Right atrium auricular region (tissue), 2 donors: Measurements from ENCODE around the gene IQGAP2. TPM values are rescaled to one million over a fixed set of nuclear protein-coding genes. Genes with fewer than 3 reads are reported as not detected.
"Not testable (repeated sequence)": the region's sequence is repeated elsewhere in the genome, so short reads cannot be mapped to it uniquely, and the experiment has no call there.

Source experiments
- DNase-seq: peaks from one replicate; pipeline ENCODE4 v3.0.0-alpha.2; 2019; ENCODE audit warnings: low spot score
- H3K27ac ChIP-seq, 2 donors: fragments of 200-600 bp; sonication (generic); 1 replicate in 1 of 2; 2 replicates in 1 of 2; pipeline ENCODE4 v1.5.1; 2016 to 2019
- H3K27me3 ChIP-seq, 2 donors: fragments of 200-600 bp; sonication (generic); one replicate each; pipeline versions ENCODE4 v1.5.1 to v1.6.0; 2017 to 2019
- H3K36me3 ChIP-seq: fragments of 200-600 bp; sonication (generic); one replicate; pipeline ENCODE4 v1.5.1; 2016
- H3K4me1 ChIP-seq, 2 donors: fragments of 200-600 bp; sonication (generic); one replicate each; pipeline versions ENCODE4 v1.5.1 to v1.6.0; 2017 to 2019
- H3K4me3 ChIP-seq, 2 donors: fragments of 200-600 bp; sonication (generic); 1 replicate in 1 of 2; 2 replicates in 1 of 2; pipeline ENCODE4 v1.5.1; 2017 to 2019; ENCODE audit warnings: mild to moderate bottlenecking in 1 of 2, moderate library complexity in 1 of 2
- H3K9me3 ChIP-seq, 2 donors: fragments of 200-600 bp; sonication (generic); one replicate each; pipeline ENCODE4 v1.5.1; 2019
- total RNA-seq, 2 donors: library from RNA; depleted of rRNA; stranded (reverse); fragments of >200 nt; gene quantifications; one replicate each; pipeline ENCODE4 v1.1.0, GENCODE V29; 2016
- TF ChIP-seq, protein P1 (sequence below), 2 donors: fragments of 200-600 bp; sonication (generic); IDR thresholded peaks; one replicate each; pipeline ENCODE4 v1.5.1; 2019; ENCODE audit warnings: antibody characterized with exemption in 2 of 2

IQGAP2 gene
- total RNA-seq, 2 donors from 2014 or later, result 5.4 to 12.3 TPM

DNA sequence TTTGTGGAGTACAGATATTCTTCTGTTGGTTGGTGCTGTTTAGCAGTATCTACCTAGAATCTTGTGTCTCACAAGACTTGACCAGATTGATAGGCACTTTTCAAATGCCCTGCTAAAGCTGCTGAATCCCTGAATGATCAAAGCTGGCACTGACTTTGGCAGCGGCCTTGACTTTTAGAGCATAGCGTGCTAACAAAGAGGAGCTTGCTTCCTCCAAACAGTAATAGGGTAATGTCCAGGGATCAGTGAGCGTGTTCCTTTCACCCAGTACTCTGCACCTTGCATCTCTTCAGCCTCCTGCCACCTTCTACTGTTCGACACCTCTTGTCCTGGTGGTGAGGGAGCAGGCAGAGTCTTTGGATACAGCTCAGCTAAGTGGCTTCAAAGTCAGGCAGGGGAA lies 100.8 kb downstream of the IQGAP2 start:
- Histone ChIP-seq H3K4me1 (no peaks in the 10 kb centered on the region), H3K27ac (no peak overlapping the region), H3K36me3 (no peaks in the 10 kb centered on the region), H3K4me3 (no peak overlapping the region), H3K27me3 (no peaks in the 10 kb centered on the region), H3K9me3 (no peaks in the 10 kb centered on the region)
- no peak for DNase-seq
- TF ChIP-seq, protein P1, sequence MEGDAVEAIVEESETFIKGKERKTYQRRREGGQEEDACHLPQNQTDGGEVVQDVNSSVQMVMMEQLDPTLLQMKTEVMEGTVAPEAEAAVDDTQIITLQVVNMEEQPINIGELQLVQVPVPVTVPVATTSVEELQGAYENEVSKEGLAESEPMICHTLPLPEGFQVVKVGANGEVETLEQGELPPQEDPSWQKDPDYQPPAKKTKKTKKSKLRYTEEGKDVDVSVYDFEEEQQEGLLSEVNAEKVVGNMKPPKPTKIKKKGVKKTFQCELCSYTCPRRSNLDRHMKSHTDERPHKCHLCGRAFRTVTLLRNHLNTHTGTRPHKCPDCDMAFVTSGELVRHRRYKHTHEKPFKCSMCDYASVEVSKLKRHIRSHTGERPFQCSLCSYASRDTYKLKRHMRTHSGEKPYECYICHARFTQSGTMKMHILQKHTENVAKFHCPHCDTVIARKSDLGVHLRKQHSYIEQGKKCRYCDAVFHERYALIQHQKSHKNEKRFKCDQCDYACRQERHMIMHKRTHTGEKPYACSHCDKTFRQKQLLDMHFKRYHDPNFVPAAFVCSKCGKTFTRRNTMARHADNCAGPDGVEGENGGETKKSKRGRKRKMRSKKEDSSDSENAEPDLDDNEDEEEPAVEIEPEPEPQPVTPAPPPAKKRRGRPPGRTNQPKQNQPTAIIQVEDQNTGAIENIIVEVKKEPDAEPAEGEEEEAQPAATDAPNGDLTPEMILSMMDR (IDR thresholded peaks at IDR 0.05), result no peak

DNA sequence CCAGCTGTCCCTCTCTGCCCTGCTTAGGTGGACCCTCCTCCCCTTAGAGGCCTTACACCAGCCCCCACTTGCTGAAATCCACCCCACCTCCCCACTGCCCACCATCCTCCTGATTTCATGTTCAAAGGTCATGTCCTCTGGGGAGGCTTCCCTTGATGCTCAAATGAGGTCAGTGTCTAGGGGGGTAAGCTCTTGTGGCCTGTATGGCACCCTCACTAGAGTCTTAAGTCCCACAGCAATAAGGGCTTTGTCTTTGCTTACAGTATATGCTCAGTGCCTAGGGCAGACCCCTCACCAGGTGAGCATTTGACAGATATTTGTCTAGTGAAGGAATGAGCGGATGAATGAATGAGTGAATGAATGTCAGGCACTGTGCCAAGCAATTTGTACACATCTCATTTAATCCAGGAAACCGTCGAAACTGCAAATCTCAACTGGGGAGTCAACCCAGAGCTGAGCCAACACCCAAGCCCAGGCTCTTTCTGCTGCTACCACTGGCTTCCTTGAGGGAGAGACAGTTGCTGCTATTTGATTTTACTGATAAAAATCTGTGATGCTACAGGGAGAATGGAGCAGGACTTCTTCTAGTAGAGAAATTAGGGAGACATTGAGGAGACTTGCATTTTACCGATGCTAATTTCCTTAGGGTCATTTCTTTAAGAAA lies 101.9 kb downstream of the IQGAP2 start:
- Histone ChIP-seq H3K27me3 (no peaks in the 10 kb centered on the region), H3K9me3 (no peaks in the 10 kb centered on the region), H3K4me1 (no peaks in the 10 kb centered on the region), H3K36me3 (no peaks in the 10 kb centered on the region), H3K4me3 (no peak overlapping the region), H3K27ac (no peak overlapping the region)
- no peak for DNase-seq
- TF ChIP-seq, protein P1 (IDR thresholded peaks at IDR 0.05), result no peak

DNA sequence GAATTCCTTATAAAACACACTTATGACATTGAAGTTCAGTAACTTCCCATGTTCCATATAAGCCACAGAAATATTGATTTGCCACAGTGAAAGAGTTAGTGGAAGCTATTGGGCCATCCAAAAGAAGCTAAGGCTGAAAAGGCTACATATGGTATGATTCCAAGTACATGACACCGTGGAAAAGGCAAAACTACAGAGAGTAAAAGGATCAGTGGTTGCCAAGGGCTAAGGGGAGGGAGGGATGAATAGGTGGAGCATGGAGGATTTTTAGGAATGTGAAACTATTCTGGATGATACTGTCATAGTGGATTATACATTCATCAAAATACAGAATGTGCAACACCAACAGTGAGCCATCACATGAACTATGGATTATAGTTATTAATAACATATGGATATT lies 110.4 kb downstream of the IQGAP2 start:
- H3K27me3 ChIP-seq, result no peaks in the 10 kb centered on the region
- H3K27ac ChIP-seq, result no peak overlapping the region
- H3K4me3 ChIP-seq, result no peak overlapping the region
- H3K9me3 ChIP-seq, result no peaks in the 10 kb centered on the region
- no peaks in the 10 kb centered on the region for H3K4me1 ChIP-seq
- no peaks in the 10 kb centered on the region for H3K36me3 ChIP-seq
- DNase-seq, result no peak
- TF ChIP-seq, protein P1 (IDR thresholded peaks at IDR 0.05), result no peak

DNA sequence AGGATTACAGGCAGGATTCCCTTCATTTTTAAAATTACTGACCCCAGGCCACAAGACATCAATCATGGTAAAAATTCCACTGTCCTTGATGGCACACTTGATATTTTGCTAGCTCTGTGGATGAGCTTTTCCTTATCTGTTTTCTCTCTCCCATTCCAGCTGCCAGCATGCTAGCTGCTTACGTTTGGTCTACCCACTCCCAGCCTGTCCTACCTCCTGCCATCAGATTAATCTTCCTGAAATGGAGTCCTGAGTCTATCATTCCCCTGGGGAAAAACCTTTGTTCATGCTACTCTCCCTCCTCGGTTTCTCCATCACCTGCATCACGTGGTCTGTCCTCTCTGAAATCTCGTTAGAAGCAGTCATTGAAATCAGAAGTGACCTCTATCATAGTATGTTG lies 111.2 kb downstream of the IQGAP2 start:
- TF ChIP-seq, protein P1 (IDR thresholded peaks at IDR 0.05), result no peak
- H3K36me3 ChIP-seq, result no peaks in the 10 kb centered on the region
- H3K9me3 ChIP-seq, result no peaks in the 10 kb centered on the region
- H3K4me3 ChIP-seq, result no peak overlapping the region
- H3K27me3 ChIP-seq, result no peaks in the 10 kb centered on the region
- no peak for DNase-seq
- no peaks in the 10 kb centered on the region for H3K4me1 ChIP-seq
- H3K27ac ChIP-seq, result no peak overlapping the region

DNA sequence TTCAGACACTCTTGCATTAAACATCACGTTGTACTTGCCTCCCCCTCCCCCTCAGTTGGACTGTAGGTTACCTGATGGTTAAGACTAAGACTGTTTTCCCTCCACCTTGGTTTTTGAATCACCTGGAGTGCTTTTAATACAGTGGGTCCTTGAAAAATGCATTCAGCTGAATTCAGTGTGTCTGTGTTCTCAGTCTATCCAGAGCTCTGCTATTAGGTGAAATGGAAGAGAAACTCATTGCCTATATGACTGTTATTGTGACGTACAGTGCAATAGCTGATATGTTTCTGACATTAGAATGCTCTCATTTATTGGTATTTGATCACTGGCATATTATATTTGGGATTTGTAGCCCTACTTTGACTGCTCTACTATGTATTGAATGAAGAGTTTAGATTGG lies 111.6 kb downstream of the IQGAP2 start:
- H3K27me3 ChIP-seq, result no peaks in the 10 kb centered on the region
- no peaks in the 10 kb centered on the region for H3K36me3 ChIP-seq
- no peak overlapping the region for H3K27ac ChIP-seq
- TF ChIP-seq, protein P1 (IDR thresholded peaks at IDR 0.05), result no peak
- H3K9me3 ChIP-seq, result no peaks in the 10 kb centered on the region
- no peak for DNase-seq
- H3K4me1 ChIP-seq, result no peaks in the 10 kb centered on the region
- H3K4me3 ChIP-seq, result no peak overlapping the region

DNA sequence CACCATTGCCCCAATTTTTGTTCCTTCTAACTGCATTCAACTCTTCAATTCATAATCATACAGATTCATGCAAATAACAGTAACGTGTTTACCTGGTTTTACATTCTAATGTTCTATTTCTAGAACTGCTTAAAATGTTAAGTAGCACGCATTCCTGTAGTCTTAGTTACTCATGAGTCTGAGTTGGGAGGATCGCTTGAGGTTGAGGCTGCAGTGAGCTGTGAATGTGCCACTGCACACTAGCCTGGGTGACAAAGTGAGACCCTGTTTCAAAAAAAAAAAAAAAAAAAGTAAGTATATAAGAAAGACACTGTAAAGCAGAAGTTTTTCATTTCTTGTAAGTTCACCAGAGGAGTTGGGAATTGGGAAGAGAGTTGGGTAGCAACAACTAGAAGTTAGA lies 114.2 kb downstream of the IQGAP2 start:
- DNase-seq, result no peak
- TF ChIP-seq, protein P1 (IDR thresholded peaks at IDR 0.05), result no peak

DNA sequence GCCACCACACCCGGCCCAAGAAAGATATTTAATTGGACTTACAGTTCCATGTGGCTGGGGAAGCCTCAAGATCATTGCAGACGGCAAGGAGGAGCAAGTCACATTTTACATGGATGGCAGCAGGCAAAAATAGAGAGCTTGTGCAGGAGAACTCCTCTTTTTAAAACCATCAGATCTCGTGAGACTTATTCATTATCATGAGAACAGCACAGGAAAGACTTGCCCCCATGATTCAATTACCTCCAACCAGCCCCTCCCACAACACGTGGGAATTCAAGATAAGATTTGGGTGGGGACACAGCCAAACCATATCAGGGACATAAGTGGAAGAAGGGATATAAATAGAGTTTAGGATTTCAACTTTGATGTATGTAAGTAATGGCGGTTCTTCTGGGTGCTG lies 115.2 kb downstream of the IQGAP2 start:
- not testable (repeated sequence) for DNase-seq, H3K36me3 ChIP-seq, H3K4me3 ChIP-seq, H3K27ac ChIP-seq, H3K9me3 ChIP-seq, H3K4me1 ChIP-seq, H3K27me3 ChIP-seq

More for the DNA sequence above, 114.2 kb downstream of the IQGAP2 start:
- no peaks in the 10 kb centered on the region for H3K27me3 ChIP-seq
- no peaks in the 10 kb centered on the region for H3K4me1 ChIP-seq
- H3K9me3 ChIP-seq, result no peaks in the 10 kb centered on the region
- no peak overlapping the region for H3K27ac ChIP-seq
- H3K4me3 ChIP-seq, result no peak overlapping the region
- H3K36me3 ChIP-seq, result no peaks in the 10 kb centered on the region
